Nephron progenitor cell (in vitro differentiated cells): ENCODE results near the gene ITPK1.

Experiments used
- DNase-seq: peaks from one replicate; pipeline ENCODE4 v3.0.0; 2021
- H3K27ac Mint-ChIP-seq: 2 replicates; pipeline ENCODE4 v1.8.0; 2021; ENCODE audit warnings: mild to moderate bottlenecking, moderate library complexity, mixed read lengths
- H3K27me3 Mint-ChIP-seq: 2 replicates; pipeline ENCODE4 v1.8.0; 2021; ENCODE audit warnings: mild to moderate bottlenecking, low read depth, mixed read lengths; ENCODE audit not compliant: poor library complexity
- H3K36me3 Mint-ChIP-seq: 2 replicates; pipeline ENCODE4 v1.8.0; 2021; ENCODE audit warnings: low read depth, mixed read lengths
- H3K4me1 Mint-ChIP-seq: 2 replicates; pipeline ENCODE4 v1.8.0; 2021; ENCODE audit warnings: mixed read lengths
- H3K4me3 Mint-ChIP-seq: 2 replicates; pipeline ENCODE4 v1.8.0; 2021; ENCODE audit warnings: mild to moderate bottlenecking, moderate library complexity, mixed read lengths
- H3K9me3 Mint-ChIP-seq: 2 replicates; pipeline ENCODE4 v1.8.0; 2021; ENCODE audit warnings: mild to moderate bottlenecking, moderate library complexity, mixed read lengths
- CTCF ChIP-seq: fragments of 200-600 bp; sonication (generic); IDR thresholded peaks from 2 replicates; pipeline ENCODE4 v1.5.0; 2021; ENCODE audit warnings: antibody characterized with exemption

Gene ITPK1

GRCh38 chr14:93103392-93104080 is 12.2 kb downstream of the ITPK1 start:
- H3K4me1 Mint-ChIP-seq, result peaks cover 25% of the 10 kb centered on the region
- no peaks in the 10 kb centered on the region for H3K36me3 Mint-ChIP-seq
- no peaks in the 10 kb centered on the region for H3K9me3 Mint-ChIP-seq
- H3K27me3 Mint-ChIP-seq, result no peaks in the 10 kb centered on the region
- no peak for TF ChIP-seq CTCF
- no peak overlapping the region for H3K27ac Mint-ChIP-seq
- DNase-seq, result no peak
- no peak overlapping the region for H3K4me3 Mint-ChIP-seq

- no peak for DNase-seq
- H3K36me3 Mint-ChIP-seq, result no peaks in the 10 kb centered on the region
- no peak for TF ChIP-seq CTCF
- H3K9me3 Mint-ChIP-seq, result no peaks in the 10 kb centered on the region
- peaks cover 31% of the 10 kb centered on the region for H3K4me1 Mint-ChIP-seq
- H3K27ac Mint-ChIP-seq, result no peak overlapping the region
- no peak overlapping the region for H3K4me3 Mint-ChIP-seq
- peaks cover 2% of the 10 kb centered on the region for H3K27me3 Mint-ChIP-seq
Measured at GRCh38 chr14:93102141-93102540, 13.6 kb downstream of the ITPK1 start.

GRCh38 chr14:93101181-93101580 is 14.5 kb downstream of the ITPK1 start:
- Mint-ChIP-seq H3K27me3 (peaks cover 2% of the 10 kb centered on the region), H3K4me1 (peaks cover 41% of the 10 kb centered on the region), H3K9me3 (no peaks in the 10 kb centered on the region), H3K36me3 (no peaks in the 10 kb centered on the region), H3K27ac (peak overlapping the region; percentile 45), H3K4me3 (no peak overlapping the region)
- no peak for TF ChIP-seq CTCF
- DNase-seq, result no peak

- Mint-ChIP-seq H3K4me3 (no peak overlapping the region), H3K27me3 (peaks cover 2% of the 10 kb centered on the region), H3K4me1 (peaks cover 42% of the 10 kb centered on the region), H3K36me3 (no peaks in the 10 kb centered on the region), H3K27ac (no peak overlapping the region), H3K9me3 (no peaks in the 10 kb centered on the region)
- no peak for DNase-seq
- TF ChIP-seq CTCF, result no peak
Measured at GRCh38 chr14:93100570-93100969, 15.2 kb downstream of the ITPK1 start.

GRCh38 chr14:93100100-93100499 is 15.6 kb downstream of the ITPK1 start:
- peaks cover 42% of the 10 kb centered on the region for H3K4me1 Mint-ChIP-seq
- no peak overlapping the region for H3K4me3 Mint-ChIP-seq
- H3K27ac Mint-ChIP-seq, result peak overlapping the region; percentile 35
- H3K36me3 Mint-ChIP-seq, result no peaks in the 10 kb centered on the region
- no peaks in the 10 kb centered on the region for H3K9me3 Mint-ChIP-seq
- no peak for TF ChIP-seq CTCF
- peaks cover 2% of the 10 kb centered on the region for H3K27me3 Mint-ChIP-seq
- DNase-seq, result no peak

- Mint-ChIP-seq H3K36me3 (no peaks in the 10 kb centered on the region), H3K9me3 (no peaks in the 10 kb centered on the region), H3K4me3 (no peak overlapping the region), H3K27me3 (peaks cover 2% of the 10 kb centered on the region), H3K4me1 (peaks cover 45% of the 10 kb centered on the region), H3K27ac (no peak overlapping the region)
- no peak for DNase-seq
- no peak for TF ChIP-seq CTCF
Measured at GRCh38 chr14:93099643-93100042, 16.1 kb downstream of the ITPK1 start.
